SH-SY5Y (cell line): Measurements from ENCODE around the gene WWOX.

ENCODE experiments used
- GATA2 ChIP-seq: IDR thresholded peaks from 2 replicates; pipeline ENCODE4 v1.6.1; 2011; ENCODE audit warnings: mild to moderate bottlenecking, low read depth, low read length
- GATA3 ChIP-seq: IDR thresholded peaks from 2 replicates; pipeline ENCODE4 v1.6.1; 2011; ENCODE audit warnings: low read depth, mild to moderate bottlenecking, low read length, moderate library complexity

DNA sequence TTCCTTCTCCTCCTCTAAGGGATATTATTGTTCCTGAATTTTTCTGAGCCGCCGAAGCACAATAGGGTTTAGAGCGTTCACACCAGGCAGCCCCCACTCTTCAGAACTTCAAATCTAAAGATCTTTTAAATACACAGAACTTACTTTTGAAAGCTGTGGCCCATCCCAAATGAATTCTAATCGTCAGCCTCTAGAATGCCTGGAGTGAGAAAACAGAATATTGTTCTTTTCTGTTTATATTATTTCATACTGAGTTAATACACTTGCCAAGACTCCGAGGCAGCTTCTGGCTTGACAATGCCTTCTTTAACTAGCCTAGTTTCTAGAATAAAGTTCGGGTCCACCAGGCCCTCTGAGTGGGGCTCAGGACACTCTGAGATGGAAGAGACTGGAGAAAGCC lies 405.6 kb downstream of the WWOX start:
- TF ChIP-seq GATA2 (no peak), GATA3 (no peak)
